HG03097 (cell line): ENCODE results near the gene CHAD.
"Not testable (repeated sequence)": the region's sequence is repeated elsewhere in the genome, so short reads cannot be mapped to it uniquely, and the experiment has no call there.

Experiments
- ATAC-seq: cut with Tn5 transposase; IDR thresholded peaks from one replicate; pipeline ENCODE4 v1.9.1; 2021; ENCODE audit not compliant: unreplicated experiment, low FRiP score

CHAD gene

GRCh38 chr17:50475775-50476544 lies 7.3 kb upstream of the CHAD start:
- not testable (repeated sequence) for ATAC-seq

- no peak for ATAC-seq
Observed at GRCh38 chr17:50475362-50475761, 6.7 kb upstream of the CHAD start.

GRCh38 chr17:50474523-50474922 lies 5.8 kb upstream of the CHAD start:
- ATAC-seq, result no peak

- ATAC-seq, result no peak
Observed at GRCh38 chr17:50473901-50474300, 5.2 kb upstream of the CHAD start.

GRCh38 chr17:50472761-50473161 lies 4.1 kb upstream of the CHAD start:
- ATAC-seq, result not testable (repeated sequence)

GRCh38 chr17:50472286-50472685 lies 3.6 kb upstream of the CHAD start:
- ATAC-seq, result no peak

- ATAC-seq, result no peak
Observed at GRCh38 chr17:50471009-50471905, 2.6 kb upstream of the CHAD start.

- ATAC-seq, result no peak
Observed at GRCh38 chr17:50470426-50470825, 1.7 kb upstream of the CHAD start.

- no peak for ATAC-seq
Observed at GRCh38 chr17:50469671-50470305, 1.1 kb upstream of the CHAD start.

GRCh38 chr17:50469208-50469605 lies 527 bp upstream of the CHAD start:
- ATAC-seq, result no peak

GRCh38 chr17:50467855-50468303 lies 801 bp downstream of the CHAD start:
- no peak for ATAC-seq

GRCh38 chr17:50467114-50467854 lies 1.4 kb downstream of the CHAD start:
- ATAC-seq, result no peak

- no peak for ATAC-seq
Observed at GRCh38 chr17:50466371-50467113, 2.1 kb downstream of the CHAD start.

- ATAC-seq, result no peak
Observed at GRCh38 chr17:50465635-50466034, 3.0 kb downstream of the CHAD start.

- ATAC-seq, result no peak
Observed at GRCh38 chr17:50465171-50465570, 3.5 kb downstream of the CHAD start.

- ATAC-seq, result no peak
Observed at GRCh38 chr17:50464736-50465135, 3.9 kb downstream of the CHAD start.

GRCh38 chr17:50464121-50464520 lies 4.6 kb downstream of the CHAD start:
- no peak for ATAC-seq

- ATAC-seq, result no peak
Observed at GRCh38 chr17:50462446-50462845, 6.2 kb downstream of the CHAD start.

- ATAC-seq, result no peak
Observed at GRCh38 chr17:50461550-50462132, 7.0 kb downstream of the CHAD start.
